ENCODE results near the gene GPR183.
"Not testable (repeated sequence)": the region's sequence is repeated elsewhere in the genome, so short reads cannot be mapped to it uniquely, and the experiment has no call there.

The GPR183 gene

GRCh38 chr13:99265821-99266426, 41.3 kb downstream of the GPR183 start:
- peak; percentile 84 for DNase-seq

- DNase-seq: peak; percentile 69
Measured at GRCh38 chr13:99265162-99265800, 41.9 kb downstream of the GPR183 start.

- no peak for DNase-seq
Measured at GRCh38 chr13:99264051-99264450, 43.1 kb downstream of the GPR183 start.

GRCh38 chr13:99263126-99263785, 43.9 kb downstream of the GPR183 start:
- no peak for DNase-seq

- no peak for DNase-seq
Measured at GRCh38 chr13:99261059-99261458, 46.1 kb downstream of the GPR183 start.

GRCh38 chr13:99260216-99260615, 47.0 kb downstream of the GPR183 start:
- DNase-seq: no peak

- no peak for DNase-seq
Measured at GRCh38 chr13:99258946-99259345, 48.3 kb downstream of the GPR183 start.

GRCh38 chr13:99258210-99258860, 48.9 kb downstream of the GPR183 start, which contains the start of gene GPR18:
Gene GPR18, minus strand, starts transcription at chr13:99258379. Its CDS starts 2,507 bp downstream, at chr13:99255872.
- DNase-seq: no peak

GRCh38 chr13:99257291-99257690, 49.9 kb downstream of the GPR183 start:
- no peak for DNase-seq

- no peak for DNase-seq
Measured at GRCh38 chr13:99256709-99257108, 50.5 kb downstream of the GPR183 start.

GRCh38 chr13:99256283-99256682, 50.9 kb downstream of the GPR183 start:
- no peak for DNase-seq

- DNase-seq: no peak
Measured at GRCh38 chr13:99255271-99255670, 51.9 kb downstream of the GPR183 start.

- DNase-seq: no peak
Measured at GRCh38 chr13:99254830-99255229, 52.4 kb downstream of the GPR183 start.

- DNase-seq: no peak
Measured at GRCh38 chr13:99251921-99252320, 55.3 kb downstream of the GPR183 start.

- no peak for DNase-seq
Measured at GRCh38 chr13:99250982-99251825, 56.0 kb downstream of the GPR183 start.

- DNase-seq: not testable (repeated sequence)
Measured at GRCh38 chr13:99249606-99250005, 57.6 kb downstream of the GPR183 start.

GRCh38 chr13:99249178-99249577, 58.0 kb downstream of the GPR183 start:
- DNase-seq: not testable (repeated sequence)

GRCh38 chr13:99246100-99246499, 61.1 kb downstream of the GPR183 start:
- no peak for DNase-seq

Data from DMS79 treated with DMSO at 0.1 percent for 48 hours (cell line).